ENCODE data around the gene RHBDD1. TPM values are rescaled to one million over a fixed set of nuclear protein-coding genes. Genes with fewer than 3 reads are reported as not detected.

Gene RHBDD1
- total RNA-seq, 6 donors from 2014 or later: 2.6 to 40.2 (median 14.5) TPM

- Histone ChIP-seq H3K27me3 (no peaks in the 10 kb centered on the region), H3K36me3 (no peaks in the 10 kb centered on the region), H3K9me3 (no peaks in the 10 kb centered on the region), H3K27ac (no peak overlapping the region), H3K4me1 (no peaks in the 10 kb centered on the region), H3K4me3 (no peak overlapping the region)
- ATAC-seq (ENCODE audit: low FRiP score in 2 of 2): peak in 1 of 2 donors; percentile 67
- TF ChIP-seq CTCF (IDR thresholded peaks at IDR 0.05) (no peak), POLR2AphosphoS5 (IDR thresholded peaks at IDR 0.05) (no peak), POLR2A (IDR thresholded peaks at IDR 0.05) (no peak), EP300 (IDR thresholded peaks at IDR 0.05) (no peak)
- DNase-seq: no peak
- WGBS, 2 donors: 69 to 80% methylated on average over 5 of the region's 5 CpGs
Measured at GRCh38 chr2:226875438-226876225, 39.8 kb downstream of the RHBDD1 start.

GRCh38 chr2:226877491-226877890, 41.6 kb downstream of the RHBDD1 start:
- Histone ChIP-seq H3K4me3 (no peak overlapping the region), H3K27me3 (no peaks in the 10 kb centered on the region), H3K36me3 (no peaks in the 10 kb centered on the region), H3K4me1 (no peaks in the 10 kb centered on the region), H3K9me3 (no peaks in the 10 kb centered on the region), H3K27ac (no peak overlapping the region)
- DNase-seq: no peak
- 89 to 92% methylated on average over 3 of the region's 3 CpGs for WGBS, 2 donors
- TF ChIP-seq POLR2AphosphoS5 (IDR thresholded peaks at IDR 0.05): no peak
- TF ChIP-seq POLR2A (IDR thresholded peaks at IDR 0.05): no peak
- no peak for TF ChIP-seq EP300 (IDR thresholded peaks at IDR 0.05)
- TF ChIP-seq CTCF (IDR thresholded peaks at IDR 0.05): no peak
- ATAC-seq (ENCODE audit: low FRiP score in 2 of 2): no peak

GRCh38 chr2:226881287-226881686, 45.4 kb downstream of the RHBDD1 start:
- H3K27ac ChIP-seq: no peak overlapping the region
- TF ChIP-seq POLR2AphosphoS5 (IDR thresholded peaks at IDR 0.05): no peak
- no peak for TF ChIP-seq EP300 (IDR thresholded peaks at IDR 0.05)
- no peak for TF ChIP-seq CTCF (IDR thresholded peaks at IDR 0.05)
- no peak for TF ChIP-seq POLR2A (IDR thresholded peaks at IDR 0.05)
- no peaks in the 10 kb centered on the region for H3K36me3 ChIP-seq
- H3K27me3 ChIP-seq: no peaks in the 10 kb centered on the region
- no peak for DNase-seq
- no peaks in the 10 kb centered on the region for H3K9me3 ChIP-seq
- 91 to 93% methylated on average over 2 of the region's 2 CpGs for WGBS, 2 donors
- no peak overlapping the region for H3K4me3 ChIP-seq
- no peak for ATAC-seq (ENCODE audit: low FRiP score in 2 of 2)
- H3K4me1 ChIP-seq: no peaks in the 10 kb centered on the region

GRCh38 chr2:226882606-226883005, 46.8 kb downstream of the RHBDD1 start:
- Histone ChIP-seq H3K27me3 (no peaks in the 10 kb centered on the region), H3K27ac (no peak overlapping the region), H3K36me3 (no peaks in the 10 kb centered on the region), H3K9me3 (no peaks in the 10 kb centered on the region), H3K4me1 (no peaks in the 10 kb centered on the region), H3K4me3 (no peak overlapping the region)
- TF ChIP-seq EP300 (IDR thresholded peaks at IDR 0.05): no peak
- TF ChIP-seq POLR2A (IDR thresholded peaks at IDR 0.05): no peak
- ATAC-seq (ENCODE audit: low FRiP score in 2 of 2) (no peak), DNase-seq (no peak)
- WGBS, 2 donors: 94 to 97% methylated on average over 4 of the region's 4 CpGs

- H3K4me1 ChIP-seq: no peaks in the 10 kb centered on the region
- DNase-seq (no peak), ATAC-seq (ENCODE audit: low FRiP score in 2 of 2) (no peak)
- H3K27ac ChIP-seq: no peak overlapping the region
- WGBS, 2 donors: 98 to 100% methylated on average over 4 of the region's 4 CpGs
- H3K9me3 ChIP-seq: no peaks in the 10 kb centered on the region
- TF ChIP-seq CTCF (IDR thresholded peaks at IDR 0.05) (no peak), POLR2A (IDR thresholded peaks at IDR 0.05) (no peak), EP300 (IDR thresholded peaks at IDR 0.05) (no peak), POLR2AphosphoS5 (IDR thresholded peaks at IDR 0.05) (no peak)
- H3K36me3 ChIP-seq: no peaks in the 10 kb centered on the region
- no peaks in the 10 kb centered on the region for H3K27me3 ChIP-seq
- H3K4me3 ChIP-seq: no peak overlapping the region
Measured at GRCh38 chr2:226883296-226883795, 47.5 kb downstream of the RHBDD1 start.
